ENCODE measurements around the gene CORIN. TPM values are rescaled to one million over a fixed set of nuclear protein-coding genes. Genes with fewer than 3 reads are reported as not detected.

CORIN gene
- total RNA-seq, 1 experiment from 2014 or later: 3.5 TPM

- POLR2A ChIA-PET: interaction anchor here (0.6 kb wide), 1 partner anchor 241 kb away, joined by 4 read pairs; no protein-coding TSS in a partner anchor
- Histone ChIP-seq H3K4me2 (ENCODE audit: low read length) (no peak overlapping the region), H3K27ac (ENCODE audit: low read depth, low read length) (no peak overlapping the region), H3K4me3 (replicated peaks in 1 of 2; ENCODE audit: low read depth in 1 of 2, low read length in 2 of 2) (no peak overlapping the region), H3K27me3 (ENCODE audit: insufficient read depth, low read length) (no peaks in the 10 kb centered on the region), H3K79me2 (ENCODE audit: insufficient read depth, low read length) (no peaks in the 10 kb centered on the region), H2AFZ (ENCODE audit: low read depth, low read length, poor library complexity, severe bottlenecking) (no peak overlapping the region), H3K9ac (ENCODE audit: low read length) (no peak overlapping the region), H3K9me2 (ENCODE audit: insufficient read depth) (no peaks in the 10 kb centered on the region), H3K9me3 (ENCODE audit: control insufficient read depth in 1 of 2, insufficient read depth in 1 of 2, low read depth in 1 of 2, low read length in 2 of 2) (no peaks in the 10 kb centered on the region), H4K20me1 (ENCODE audit: insufficient read depth) (no peaks in the 10 kb centered on the region), H3K36me3 (ENCODE audit: control insufficient read depth in 1 of 2, insufficient read depth in 2 of 2, low read length in 2 of 2) (no peaks in the 10 kb centered on the region), H3K4me1 (ENCODE audit: control insufficient read depth in 1 of 2, insufficient read depth in 2 of 2, low read length in 2 of 2) (no peaks in the 10 kb centered on the region)
- ATAC-seq (no peak), DNase-seq (ENCODE audit: low read depth, low spot score) (no peak)
- intact Hi-C loops (cut with micrococcal nuclease): no loop called here
- BruUV-seq (replicated peaks): no TSS peak
- TF ChIP-seq SIN3A (IDR thresholded peaks at IDR 0.05; ENCODE audit: low read depth) (no peak), CTCF (IDR thresholded peaks at IDR 0.05 in 2 of 3, conservative IDR thresholded peaks at IDR 0.05 in 1 of 3; ENCODE audit: borderline replicate concordance in 1 of 3, insufficient read depth in 1 of 3, low read depth in 2 of 3, low read length in 2 of 3) (no peak), FOSL1 (IDR thresholded peaks at IDR 0.05; ENCODE audit: low read depth) (no peak), EGR1 (IDR thresholded peaks at IDR 0.05; ENCODE audit: low read depth) (no peak), ZBTB33 (IDR thresholded peaks at IDR 0.05; ENCODE audit: extremely low read depth, insufficient replicate concordance, low read length) (no peak), CBX3 (IDR thresholded peaks at IDR 0.05; ENCODE audit: low read depth) (no peak), ZNF274 (IDR thresholded peaks at IDR 0.05; ENCODE audit: low read depth, low read length) (no peak), EZH2 (IDR thresholded peaks at IDR 0.05) (no peak), YY1 (IDR thresholded peaks at IDR 0.05; ENCODE audit: extremely low read depth, insufficient replicate concordance, low read depth, low read length) (no peak), SP1 (IDR thresholded peaks at IDR 0.05; ENCODE audit: low read depth) (no peak), TCF7L2 (IDR thresholded peaks at IDR 0.05; ENCODE audit: borderline replicate concordance, extremely low read depth, insufficient read depth, insufficient read length) (no peak), ZFX (IDR thresholded peaks at IDR 0.05) (no peak), CEBPB (IDR thresholded peaks at IDR 0.05; ENCODE audit: low read depth) (no peak), POLR2AphosphoS5 (IDR thresholded peaks at IDR 0.05; ENCODE audit: low read depth, low read length) (no peak), MAX (IDR thresholded peaks at IDR 0.05) (no peak)
- RAD21 ChIA-PET (ENCODE audit: low non-redundant PET in 1 of 2, low total read pairs in 2 of 2, uncharacterized antibody in 2 of 2, unreplicated experiment in 2 of 2): no interaction called here
- CTCF ChIA-PET: interaction anchor here (0.6 to 1.5 kb wide), 7 partner anchors 9 to 443 kb away, joined by 3 to 6 read pairs (median 4); no protein-coding TSS in a partner anchor
These were observed 169.6 kb downstream of the CORIN start for GRCh38 chr4:47668256-47668655.

Data from HCT116 (cell line).